ENCODE results near the gene PLA2R1.
A peak's percentile ranks its signal among the peaks of the same experiment; 100 is the strongest.

The PLA2R1 gene

GRCh38 chr2:159933727-159934049 is 128.7 kb downstream of the PLA2R1 start:
- DNase-seq (ENCODE audit: low spot score) = no peak

GRCh38 chr2:159933040-159933726 is 129.2 kb downstream of the PLA2R1 start:
- no peak for DNase-seq (ENCODE audit: low spot score)

GRCh38 chr2:159926695-159927094 is 135.7 kb downstream of the PLA2R1 start:
- no peak for DNase-seq (ENCODE audit: low spot score)

- no peak for DNase-seq (ENCODE audit: low spot score)
Observed at GRCh38 chr2:159925975-159926374, 136.4 kb downstream of the PLA2R1 start.

- DNase-seq (ENCODE audit: low spot score) = no peak
Observed at GRCh38 chr2:159922563-159922962, 139.9 kb downstream of the PLA2R1 start.

GRCh38 chr2:159921752-159922404 is 140.5 kb downstream of the PLA2R1 start:
- peak; percentile 73 for DNase-seq (ENCODE audit: low spot score)

- no peak for DNase-seq (ENCODE audit: low spot score)
Observed at GRCh38 chr2:159916511-159916910, 145.9 kb downstream of the PLA2R1 start.

GRCh38 chr2:159913900-159914299 is 148.5 kb downstream of the PLA2R1 start:
- DNase-seq (ENCODE audit: low spot score) = no peak

- no peak for DNase-seq (ENCODE audit: low spot score)
Observed at GRCh38 chr2:159912580-159912979, 149.8 kb downstream of the PLA2R1 start.

GRCh38 chr2:159910951-159911350 is 151.5 kb downstream of the PLA2R1 start:
- no peak for DNase-seq (ENCODE audit: low spot score)

GRCh38 chr2:159908623-159909022 is 153.8 kb downstream of the PLA2R1 start:
- no peak for DNase-seq (ENCODE audit: low spot score)

GRCh38 chr2:159907909-159908308 is 154.5 kb downstream of the PLA2R1 start:
- peak; percentile 67 for DNase-seq (ENCODE audit: low spot score)

- DNase-seq (ENCODE audit: low spot score) = no peak
Observed at GRCh38 chr2:159905926-159906714, 156.3 kb downstream of the PLA2R1 start.

- DNase-seq (ENCODE audit: low spot score) = peak; percentile 67
Observed at GRCh38 chr2:159904959-159905305, 157.5 kb downstream of the PLA2R1 start.

GRCh38 chr2:159904127-159904958 is 158.1 kb downstream of the PLA2R1 start, which contains the start of gene LY75:
LY75 (minus strand) TSS chr2:159904756.
- no peak for DNase-seq (ENCODE audit: low spot score)

- peak; percentile 43 for DNase-seq (ENCODE audit: low spot score)
Observed at GRCh38 chr2:159903443-159904126, 158.8 kb downstream of the PLA2R1 start.

- no peak for DNase-seq (ENCODE audit: low spot score)
Observed at GRCh38 chr2:159902722-159903121, 159.7 kb downstream of the PLA2R1 start.

- DNase-seq (ENCODE audit: low spot score) = no peak
Observed at GRCh38 chr2:159900343-159900742, 162.1 kb downstream of the PLA2R1 start.

- no peak for DNase-seq (ENCODE audit: low spot score)
Observed at GRCh38 chr2:159898441-159898840, 164.0 kb downstream of the PLA2R1 start.

- DNase-seq (ENCODE audit: low spot score) = no peak
Observed at GRCh38 chr2:159897720-159898119, 164.7 kb downstream of the PLA2R1 start.

- no peak for DNase-seq (ENCODE audit: low spot score)
Observed at GRCh38 chr2:159897081-159897480, 165.3 kb downstream of the PLA2R1 start.
